ENCODE data around the gene DMRT3. TPM values are rescaled to one million over a fixed set of nuclear protein-coding genes. Genes with fewer than 3 reads are reported as not detected.

Gene DMRT3
- total RNA-seq, 4 donors from 2014 or later = 1.0 TPM; not detected in 3

DNA sequence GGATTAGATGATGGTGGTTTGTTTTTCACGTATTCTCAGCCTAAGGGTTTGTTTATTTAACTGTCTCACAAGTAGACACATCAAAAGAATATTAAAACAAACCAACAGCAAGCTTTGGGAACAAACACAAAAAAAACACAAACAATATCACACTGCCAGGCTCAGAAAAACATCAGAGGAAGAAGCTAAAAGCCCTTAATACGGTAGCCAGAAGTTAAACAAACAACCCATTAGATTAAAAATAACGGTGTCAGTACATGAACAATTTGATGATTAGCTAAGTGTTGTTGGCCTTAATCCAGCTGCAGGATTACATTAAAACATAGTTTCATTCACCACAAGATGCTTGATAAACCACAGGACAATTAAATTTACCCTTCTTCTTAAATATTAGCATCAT lies 57.8 kb downstream of the DMRT3 start:
- H3K36me3 ChIP-seq = no peaks in the 10 kb centered on the region
- no peaks in the 10 kb centered on the region for H3K9me3 ChIP-seq
- TF ChIP-seq, protein P1, sequence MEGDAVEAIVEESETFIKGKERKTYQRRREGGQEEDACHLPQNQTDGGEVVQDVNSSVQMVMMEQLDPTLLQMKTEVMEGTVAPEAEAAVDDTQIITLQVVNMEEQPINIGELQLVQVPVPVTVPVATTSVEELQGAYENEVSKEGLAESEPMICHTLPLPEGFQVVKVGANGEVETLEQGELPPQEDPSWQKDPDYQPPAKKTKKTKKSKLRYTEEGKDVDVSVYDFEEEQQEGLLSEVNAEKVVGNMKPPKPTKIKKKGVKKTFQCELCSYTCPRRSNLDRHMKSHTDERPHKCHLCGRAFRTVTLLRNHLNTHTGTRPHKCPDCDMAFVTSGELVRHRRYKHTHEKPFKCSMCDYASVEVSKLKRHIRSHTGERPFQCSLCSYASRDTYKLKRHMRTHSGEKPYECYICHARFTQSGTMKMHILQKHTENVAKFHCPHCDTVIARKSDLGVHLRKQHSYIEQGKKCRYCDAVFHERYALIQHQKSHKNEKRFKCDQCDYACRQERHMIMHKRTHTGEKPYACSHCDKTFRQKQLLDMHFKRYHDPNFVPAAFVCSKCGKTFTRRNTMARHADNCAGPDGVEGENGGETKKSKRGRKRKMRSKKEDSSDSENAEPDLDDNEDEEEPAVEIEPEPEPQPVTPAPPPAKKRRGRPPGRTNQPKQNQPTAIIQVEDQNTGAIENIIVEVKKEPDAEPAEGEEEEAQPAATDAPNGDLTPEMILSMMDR (IDR thresholded peaks at IDR 0.05) = no peak
- TF ChIP-seq POLR2A (IDR thresholded peaks at IDR 0.05) = no peak
- intact Hi-C loops (cut with DNase I) = no loop called here
- H3K4me1 ChIP-seq = no peaks in the 10 kb centered on the region
- H3K4me3 ChIP-seq = no peak overlapping the region
- H3K27me3 ChIP-seq = peaks cover 0 to 79% (median 0%) of the 10 kb centered on the region in 4 donors
- no peak for DNase-seq
- H3K27ac ChIP-seq = no peak overlapping the region
- 13 to 30% methylated on average over 3 of the region's 3 CpGs for WGBS, 2 donors

GRCh38 chr9:1039589-1039988 lies 63.1 kb downstream of the DMRT3 start:
- no peak for DNase-seq

More at GRCh38 chr9:1039589-1039988, 63.1 kb downstream of the DMRT3 start:
- Histone ChIP-seq H3K4me1 (peaks cover 0 to 12% (median 0%) of the 10 kb centered on the region in 3 donors), H3K4me3 (no peak overlapping the region), H3K27ac (no peak overlapping the region), H3K27me3 (peaks cover 0 to 89% (median 4%) of the 10 kb centered on the region in 4 donors), H3K9me3 (no peaks in the 10 kb centered on the region), H3K36me3 (no peaks in the 10 kb centered on the region)
- TF ChIP-seq, protein P1 (IDR thresholded peaks at IDR 0.05) = no peak
- TF ChIP-seq POLR2A (IDR thresholded peaks at IDR 0.05) = no peak
- intact Hi-C loops (cut with DNase I) = no loop called here
- 47 to 63% methylated on average over 4 of the region's 4 CpGs for WGBS, 2 donors

Small RNA genes lying within 50 kb of the gene (small RNA-seq; reads per million reads assigned to genes)
- 0 reads per million in 4 donors for gene RNU6-1073P

Other genes with a start within 250 kb of the DMRT3 start
- not detected for gene DMRT1, start 135.0 kb upstream of the DMRT3 start, total RNA-seq
- gene DMRT2, start 73.7 kb downstream of the DMRT3 start, total RNA-seq = 1 to 10 TPM in 1 of 4 donors, under 1 TPM in 1, not detected in 2; 0.99 to 1.3 TPM

Measured in esophagus squamous epithelium (tissue), 5 donors.